CD4-positive, alpha-beta T cell treated with Interleukin-15 for 1 hour (primary cell): ENCODE measurements around the gene TRUB2.
"Not testable (repeated sequence)": the region's sequence is repeated elsewhere in the genome, so short reads cannot be mapped to it uniquely, and the experiment has no call there.

Source experiments
- DNase-seq: peaks from one replicate; pipeline ENCODE4 v3.0.0-alpha.2; 2020

TRUB2 gene

DNA sequence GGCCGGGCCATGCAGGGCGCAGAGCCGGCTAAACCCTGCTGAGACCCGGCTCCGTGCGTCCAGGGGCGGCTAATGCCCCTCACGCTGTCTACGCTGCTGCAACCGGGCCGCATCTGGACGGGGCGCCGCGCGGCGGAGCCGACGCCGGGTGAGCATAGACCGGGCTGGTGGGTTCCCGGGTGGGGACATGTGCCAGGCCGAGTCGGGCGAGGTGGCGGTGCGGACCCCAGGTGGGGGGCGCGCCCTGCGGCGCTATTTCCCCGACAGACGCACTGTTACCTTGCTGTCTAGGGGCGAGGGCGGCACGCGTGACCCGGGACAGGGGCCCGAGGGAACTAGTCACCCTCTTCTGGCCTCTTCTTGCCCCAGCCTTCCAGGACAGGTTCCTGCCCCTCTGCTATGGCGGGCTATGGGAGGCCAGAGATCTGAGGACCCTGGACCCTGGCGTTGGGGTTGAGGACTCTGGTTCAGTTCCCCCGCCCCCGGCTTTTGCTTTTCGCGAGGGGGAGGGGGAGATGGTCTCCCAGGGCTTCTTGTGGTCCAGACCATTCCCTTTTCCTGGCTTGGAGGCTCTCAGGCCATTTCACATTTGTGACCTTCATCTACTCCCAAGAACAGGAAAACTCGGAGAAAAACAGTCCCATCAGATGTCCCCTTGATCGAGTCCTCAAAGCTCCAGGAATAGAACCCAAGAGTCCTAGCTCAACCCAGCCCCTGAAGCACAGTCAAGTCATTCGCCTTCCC is 18.6 kb upstream of the TRUB2 start:
- no peak for DNase-seq

DNA sequence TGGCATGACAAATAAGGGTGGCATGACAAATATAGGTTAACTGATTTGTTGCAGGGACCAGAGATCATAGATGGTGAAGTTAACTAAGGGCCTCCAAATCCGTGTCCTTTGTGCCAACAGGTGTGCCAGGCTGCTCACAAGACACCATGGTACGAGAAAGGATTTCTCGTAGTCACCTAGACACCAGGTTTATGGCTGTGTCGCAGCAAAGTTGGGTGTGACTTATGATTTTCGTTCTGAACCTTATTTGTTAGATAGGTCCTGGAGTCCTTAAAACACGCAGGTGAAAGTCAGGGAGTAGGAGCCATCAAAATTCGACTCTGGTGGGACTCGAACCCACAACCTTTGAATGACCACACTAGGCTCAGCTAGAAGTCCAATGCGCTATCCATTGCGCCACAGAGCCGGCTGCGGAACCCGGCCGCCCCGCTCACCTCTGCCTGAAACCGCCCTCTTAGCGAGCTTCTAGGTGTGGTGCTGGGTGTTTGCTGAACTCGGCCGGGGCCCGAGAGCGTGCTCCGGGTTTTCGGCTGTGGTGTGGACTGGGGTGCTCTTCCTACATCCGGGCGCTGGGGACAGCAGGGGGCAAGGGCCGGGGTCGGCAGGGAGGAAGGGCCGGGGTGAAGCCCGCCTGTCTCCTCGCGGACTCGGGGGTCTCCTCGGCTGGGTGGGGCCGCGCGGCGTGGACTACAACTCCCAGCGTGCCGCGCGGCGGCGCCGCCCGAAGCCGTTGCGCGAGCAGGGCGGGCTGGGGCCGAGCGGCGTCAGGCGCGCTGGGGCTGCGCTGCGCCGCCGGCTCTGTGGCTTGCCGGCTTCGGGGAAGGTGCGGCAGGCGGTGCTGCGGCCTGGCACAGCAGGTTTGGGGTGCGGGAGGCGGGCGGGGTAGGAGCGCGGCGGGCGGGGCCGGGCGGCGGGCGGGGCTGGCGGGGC is 17.8 kb upstream of the TRUB2 start, which contains the start of gene SLC27A4:
Gene SLC27A4, plus strand, starts transcription at position 767 of the 930 bp plus-strand sequence. CDS start 2,606 bp downstream, outside the sequence.
- DNase-seq, result peak; percentile 85

- not testable (repeated sequence) for DNase-seq
Measured at GRCh38 chr9:128338852-128339614, 16.8 kb upstream of the TRUB2 start.

- no peak for DNase-seq
Measured at GRCh38 chr9:128337936-128338335, 15.7 kb upstream of the TRUB2 start.

DNA sequence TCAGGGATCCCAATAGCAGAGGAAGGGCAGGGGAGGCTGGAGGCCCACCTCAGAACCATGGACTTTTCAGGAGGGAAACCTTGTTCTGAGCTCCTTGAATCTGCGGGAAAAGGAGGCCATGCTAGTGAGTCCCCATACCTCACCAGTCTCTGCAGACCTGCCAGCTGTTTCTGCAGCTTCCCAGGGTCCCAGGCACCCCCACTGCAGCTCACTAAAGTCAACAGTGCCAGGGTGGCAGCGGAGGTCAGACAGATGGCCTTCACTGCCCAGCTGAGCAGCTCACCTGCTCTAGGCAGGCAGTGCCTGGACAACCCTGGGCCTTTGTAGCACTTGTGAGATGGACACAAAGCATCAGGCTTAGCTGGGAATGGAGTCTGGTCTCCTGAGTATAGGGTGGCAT is 13.7 kb upstream of the TRUB2 start:
- DNase-seq, result no peak

- DNase-seq, result no peak
Measured at GRCh38 chr9:128335161-128335560, 12.9 kb upstream of the TRUB2 start.

DNA sequence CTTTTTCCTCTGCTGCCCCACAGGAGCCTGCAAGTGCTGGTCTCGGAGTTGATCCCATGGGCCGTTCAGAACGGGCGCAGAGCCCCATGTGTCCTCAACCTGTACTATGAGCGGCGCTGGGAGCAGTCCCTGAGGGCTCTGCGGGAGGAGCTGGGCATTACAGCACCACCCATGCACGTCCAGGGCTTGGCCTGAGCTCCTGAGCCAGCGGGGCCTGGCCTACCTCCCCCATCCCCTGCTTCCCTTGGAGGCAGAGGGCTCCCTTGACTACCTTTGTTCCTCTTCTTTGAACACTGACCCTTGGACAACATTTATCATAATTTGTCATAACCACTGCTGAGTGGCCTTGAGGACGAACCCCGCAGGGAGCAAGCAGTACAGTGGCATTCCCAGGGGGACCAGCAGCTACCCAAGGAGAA is 11.2 kb upstream of the TRUB2 start:
- no peak for DNase-seq

- DNase-seq, result no peak
Measured at GRCh38 chr9:128325629-128326028, 3.4 kb upstream of the TRUB2 start.

DNA sequence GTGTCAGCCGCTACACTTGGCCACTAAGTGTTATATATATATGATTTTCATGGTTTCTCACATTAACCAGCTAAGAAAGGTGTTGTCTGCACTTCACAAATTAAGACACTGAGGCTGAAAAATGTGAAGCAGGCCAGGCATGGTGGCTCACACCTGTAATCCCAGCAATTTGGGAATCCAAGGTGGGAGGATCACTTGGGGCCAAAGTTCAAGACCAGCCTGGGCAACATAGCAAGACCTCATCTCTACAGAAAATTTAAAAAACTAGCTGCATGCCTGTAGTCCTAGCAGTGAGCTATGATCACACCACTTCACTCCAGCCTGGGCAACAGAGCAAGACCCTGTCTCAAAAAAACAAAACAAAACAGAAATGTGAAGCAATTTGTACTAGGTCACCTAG is 2.2 kb upstream of the TRUB2 start:
- DNase-seq, result no peak

- DNase-seq, result no peak
Measured at GRCh38 chr9:128323791-128324190, 1.5 kb upstream of the TRUB2 start.

DNA sequence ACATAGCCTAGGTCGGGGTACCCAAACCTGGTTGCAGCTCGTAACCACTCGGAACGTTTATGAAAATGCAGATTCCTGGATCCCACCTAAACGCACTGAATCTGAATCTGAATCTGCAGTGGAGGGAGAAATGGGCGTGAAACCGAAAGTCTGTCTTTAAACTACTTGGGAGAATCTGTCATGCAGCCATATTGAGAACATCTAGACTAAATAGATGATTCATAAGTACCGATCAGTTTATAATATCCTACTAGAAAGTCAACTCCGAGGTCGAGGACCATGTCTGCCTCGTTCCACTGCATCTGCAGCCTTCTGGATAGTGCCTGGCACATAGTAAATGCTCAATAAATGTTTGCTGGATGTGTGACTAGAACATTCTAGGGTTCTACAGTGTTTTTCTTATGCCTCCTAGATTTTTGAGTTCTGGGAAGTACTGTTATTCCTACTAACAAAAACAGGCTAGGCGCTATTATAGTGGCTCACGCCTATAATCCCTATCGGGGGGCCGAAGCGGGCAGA is 1.0 kb upstream of the TRUB2 start:
- DNase-seq, result no peak

- DNase-seq, result no peak
Measured at GRCh38 chr9:128321879-128322403, 306 bp downstream of the TRUB2 start.

GRCh38 chr9:128321343-128321742 is 904 bp downstream of the TRUB2 start:
- DNase-seq, result no peak

DNA sequence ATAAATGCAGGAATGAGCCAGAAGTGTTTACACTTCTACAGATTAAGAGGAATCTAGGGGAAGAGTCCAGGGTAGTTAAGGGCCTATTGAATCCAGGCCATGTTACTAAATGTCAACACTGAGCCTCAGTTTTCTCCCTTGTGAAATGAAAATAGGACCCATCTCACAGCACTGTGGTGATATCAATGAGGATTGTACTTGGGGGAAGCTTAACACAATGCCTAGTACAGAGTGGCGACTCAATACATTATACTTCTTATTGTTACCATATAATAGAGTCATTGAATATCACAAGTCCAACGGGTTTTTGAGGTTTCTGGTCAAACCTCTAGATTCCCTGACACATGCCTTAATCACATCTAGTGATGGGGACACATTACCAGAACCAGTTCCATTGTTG is 4.6 kb downstream of the TRUB2 start:
- no peak for DNase-seq

DNA sequence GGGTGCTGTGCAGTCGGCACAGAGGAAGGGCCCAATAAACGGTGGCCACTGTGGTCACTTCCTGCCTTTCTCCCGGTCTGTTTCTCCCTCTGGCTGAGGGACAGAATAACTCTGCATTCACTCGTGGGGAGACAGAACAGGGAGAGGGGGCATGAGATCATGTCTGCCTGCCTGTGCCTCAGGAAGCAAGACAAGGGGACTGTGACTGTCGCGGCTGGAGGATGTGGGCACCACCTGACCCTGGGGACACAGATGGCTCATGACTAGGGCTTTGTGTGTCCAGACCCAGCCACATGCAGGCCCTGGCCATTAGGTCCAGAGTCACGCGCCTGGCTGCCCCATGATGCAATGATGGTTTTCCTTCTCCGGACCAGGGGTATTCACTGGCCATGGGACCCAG is 5.8 kb downstream of the TRUB2 start:
- DNase-seq, result no peak

- no peak for DNase-seq
Measured at GRCh38 chr9:128314697-128315096, 7.5 kb downstream of the TRUB2 start.

GRCh38 chr9:128310461-128310860 is 11.8 kb downstream of the TRUB2 start:
- no peak for DNase-seq

GRCh38 chr9:128309551-128309950 is 12.7 kb downstream of the TRUB2 start:
- DNase-seq, result no peak

GRCh38 chr9:128304971-128305288 is 17.3 kb downstream of the TRUB2 start:
- DNase-seq, result no peak

GRCh38 chr9:128304136-128304970 is 17.9 kb downstream of the TRUB2 start:
- DNase-seq, result no peak

GRCh38 chr9:128298535-128299482 is 23.4 kb downstream of the TRUB2 start:
- no peak for DNase-seq
